K562 (cell line): ENCODE data around the gene CLDND2. TPM values are rescaled to one million over a fixed set of nuclear protein-coding genes. Genes with fewer than 3 reads are reported as not detected.

Source experiments
- KLF13 ChIP-seq: fragments of 450-650 bp; IDR thresholded peaks from 2 replicates; pipeline ENCODE4 v1.6.1; 2016; ENCODE audit warnings: missing genetic modification characterization, low read depth, mild to moderate bottlenecking, missing compliant biosample characterization, moderate library complexity, borderline replicate concordance
- NCOA6 ChIP-seq: fragments of 450-650 bp; IDR thresholded peaks from 2 replicates; pipeline ENCODE4 v1.6.1; 2017; ENCODE audit warnings: mild to moderate bottlenecking
- OTX1 ChIP-seq: fragments of 450-650 bp; formaldehyde crosslinking; IDR thresholded peaks from 2 replicates; pipeline ENCODE4 v1.4.0; 2022; ENCODE audit warnings: mild to moderate bottlenecking
- SRSF1 ChIP-seq: fragments of 200-400 bp; formaldehyde crosslinking; IDR thresholded peaks from 2 replicates; pipeline ENCODE4 v1.6.1; 2017; ENCODE audit warnings: mild to moderate bottlenecking, low read depth, low read length, moderate library complexity
- STAT5B ChIP-seq: fragments of 250-450 bp; sonication (Bioruptor Pico); IDR thresholded peaks from 2 replicates; pipeline ENCODE4 v1.8.0; 2021; ENCODE audit warnings: mild to moderate bottlenecking, inconsistent platforms
- YY1 ChIP-seq, 3 experiments: IDR thresholded peaks; 2 replicates each; pipeline ENCODE4 v1.6.1; 2011; ENCODE audit warnings: low read length in 2 of 3, mild to moderate bottlenecking in 2 of 3, moderate library complexity in 2 of 3, borderline replicate concordance in 1 of 3, control low read depth in 1 of 3, low read depth in 1 of 3; ENCODE audit not compliant: insufficient read depth in 3 of 3, insufficient replicate concordance in 2 of 3, control insufficient read depth in 1 of 3, insufficient read length in 1 of 3; ENCODE audit errors: extremely low read depth in 1 of 3
- ZBTB8A ChIP-seq: fragments of 450-650 bp; IDR thresholded peaks from 2 replicates; pipeline ENCODE4 v1.6.1; 2018; ENCODE audit warnings: mild to moderate bottlenecking, moderate library complexity; ENCODE audit not compliant: partially characterized antibody
- ZC3H11A ChIP-seq: IDR thresholded peaks from 2 replicates; pipeline ENCODE4 v1.6.1; 2012; ENCODE audit warnings: low read depth, low read length, improper control_type of control experiment
- ZNF384 ChIP-seq: IDR thresholded peaks from 2 replicates; pipeline ENCODE4 v1.6.1; 2012; ENCODE audit warnings: low read depth, low read length, improper control_type of control experiment
- ZNF57 ChIP-seq: fragments of 450-650 bp; formaldehyde crosslinking; IDR thresholded peaks from 2 replicates; pipeline ENCODE4 v1.4.0; 2020; ENCODE audit warnings: mild to moderate bottlenecking, moderate library complexity
- polyA plus RNA-seq, 8 experiments: library from polyadenylated mRNA; depleted of rRNA in 4 of 8; stranded (reverse) in 5 of 8; unstranded in 3 of 8; fragments of >200 nt; fragmentation: Nextera tagmentation in 2 of 8; fragmentation: Illumina TruSeq in 1 of 8; extraction: Ambion mirVana in 2 of 8; extraction: Trizol in 1 of 8; gene quantifications; 2 replicates each; pipeline versions ENCODE4 v1.2.1 to v1.2.3, GENCODE V29; 2011 to 2014; ENCODE audit warnings: inconsistent platforms in 1 of 8, missing spikeins in 1 of 8
- total RNA-seq, 7 experiments: library from RNA; depleted of rRNA in 6 of 7; stranded (reverse); fragments of >200 nt in 6 of 7; fragmentation: Illumina TruSeq in 2 of 7; extraction: Trizol in 2 of 7; gene quantifications; 2 replicates each; pipeline versions ENCODE4 v1.2.1 to v1.2.3, GENCODE V29; 2011 to 2021; ENCODE audit warnings: low replicate concordance in 1 of 7
- TF ChIP-seq, protein P1 (sequence below): fragments of 450-650 bp; IDR thresholded peaks from 2 replicates; pipeline ENCODE4 v1.6.1; 2017; ENCODE audit warnings: mild to moderate bottlenecking, moderate library complexity
- TF ChIP-seq, protein P2 (sequence below): fragments of 250-450 bp; sonication (Bioruptor Pico); IDR thresholded peaks from 2 replicates; pipeline ENCODE4 v1.8.0; 2022; ENCODE audit warnings: inconsistent platforms, mild to moderate bottlenecking, moderate library complexity, borderline replicate concordance
- TF ChIP-seq, protein P3 (sequence below): IDR thresholded peaks from 2 replicates; pipeline ENCODE4 v1.6.1; 2011; ENCODE audit warnings: borderline replicate concordance, low read depth, mild to moderate bottlenecking, moderate library complexity, low read length; ENCODE audit not compliant: insufficient read depth, poor library complexity, severe bottlenecking
- TF ChIP-seq, protein P4 (sequence below): fragments of 200-800 bp; sonication (Bioruptor generic); IDR thresholded peaks from 2 replicates; pipeline ENCODE4 v1.6.1; 2017; ENCODE audit warnings: missing genetic modification characterization, missing compliant biosample characterization
- TF ChIP-seq, protein P5 (sequence below): fragments of 250-450 bp; sonication (Bioruptor Pico); IDR thresholded peaks from 2 replicates; pipeline ENCODE4 v1.5.0; 2022; ENCODE audit warnings: mild to moderate bottlenecking

Gene CLDND2
- total and polyA plus RNA-seq, 9 of the 15 experiments (the other 6 are each of a cell fraction or from before 2014, with no cell fraction given), result 0.45 to 4.0 (median 1.2) TPM; not detected in 3

DNA sequence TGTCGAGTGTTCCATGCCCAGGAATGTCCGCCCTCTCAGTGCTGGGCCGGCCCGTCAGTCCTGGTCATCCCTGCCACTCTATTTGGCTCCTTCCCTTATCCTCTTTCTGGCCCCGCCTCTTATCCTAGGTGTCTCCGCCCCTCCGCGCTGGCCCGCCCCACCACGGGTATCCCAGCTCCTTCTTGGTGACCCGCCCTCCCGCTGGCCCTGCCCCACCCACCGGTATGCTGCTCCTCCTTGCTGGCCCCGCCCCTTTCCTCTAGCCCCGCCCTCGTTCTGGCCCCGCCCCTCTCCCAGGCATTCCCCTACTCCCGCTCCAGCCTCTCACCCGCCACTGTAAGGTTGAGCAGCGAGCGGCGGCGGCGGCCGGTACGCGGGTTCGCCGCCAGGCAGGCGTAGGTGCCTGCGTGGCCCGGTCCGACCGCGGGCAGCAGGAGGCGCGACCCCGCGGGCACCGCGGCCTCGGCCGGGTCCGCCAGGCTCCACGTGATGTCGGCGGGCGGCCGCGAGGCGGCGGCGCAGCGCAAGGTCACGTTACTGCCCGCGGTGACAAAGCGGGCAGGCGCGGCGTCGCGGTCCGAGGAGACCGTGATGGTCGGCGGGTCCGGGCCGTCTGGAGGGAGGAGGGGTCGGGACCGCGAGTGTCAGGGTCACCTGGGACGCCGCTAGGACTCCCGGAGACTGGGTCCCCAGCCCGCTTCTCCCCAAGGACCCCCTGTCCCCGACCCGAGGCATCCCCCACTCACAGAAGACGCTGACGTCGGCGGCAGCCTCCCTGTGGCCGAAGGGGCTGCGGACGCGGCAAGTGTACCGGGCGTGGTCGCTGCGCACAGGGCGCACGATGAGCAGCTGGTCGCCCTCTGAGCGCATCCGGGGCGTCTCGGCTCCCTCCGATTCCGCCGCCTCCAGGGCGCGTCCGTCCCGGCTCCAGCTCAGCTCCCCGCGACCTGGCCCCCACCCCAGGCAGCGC is 28.8 kb downstream of the CLDND2 start (continued):
- TF ChIP-seq, protein P1, sequence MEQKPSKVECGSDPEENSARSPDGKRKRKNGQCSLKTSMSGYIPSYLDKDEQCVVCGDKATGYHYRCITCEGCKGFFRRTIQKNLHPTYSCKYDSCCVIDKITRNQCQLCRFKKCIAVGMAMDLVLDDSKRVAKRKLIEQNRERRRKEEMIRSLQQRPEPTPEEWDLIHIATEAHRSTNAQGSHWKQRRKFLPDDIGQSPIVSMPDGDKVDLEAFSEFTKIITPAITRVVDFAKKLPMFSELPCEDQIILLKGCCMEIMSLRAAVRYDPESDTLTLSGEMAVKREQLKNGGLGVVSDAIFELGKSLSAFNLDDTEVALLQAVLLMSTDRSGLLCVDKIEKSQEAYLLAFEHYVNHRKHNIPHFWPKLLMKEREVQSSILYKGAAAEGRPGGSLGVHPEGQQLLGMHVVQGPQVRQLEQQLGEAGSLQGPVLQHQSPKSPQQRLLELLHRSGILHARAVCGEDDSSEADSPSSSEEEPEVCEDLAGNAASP, result no peak
- peak; percentile 62 for TF ChIP-seq NCOA6
- TF ChIP-seq ZNF57 (CRISPR knock-in tag), result no peak
- TF ChIP-seq ZBTB8A, result no peak
- TF ChIP-seq ZC3H11A, result no peak
- TF ChIP-seq STAT5B (CRISPR knock-in tag), result no peak
- TF ChIP-seq, protein P2, sequence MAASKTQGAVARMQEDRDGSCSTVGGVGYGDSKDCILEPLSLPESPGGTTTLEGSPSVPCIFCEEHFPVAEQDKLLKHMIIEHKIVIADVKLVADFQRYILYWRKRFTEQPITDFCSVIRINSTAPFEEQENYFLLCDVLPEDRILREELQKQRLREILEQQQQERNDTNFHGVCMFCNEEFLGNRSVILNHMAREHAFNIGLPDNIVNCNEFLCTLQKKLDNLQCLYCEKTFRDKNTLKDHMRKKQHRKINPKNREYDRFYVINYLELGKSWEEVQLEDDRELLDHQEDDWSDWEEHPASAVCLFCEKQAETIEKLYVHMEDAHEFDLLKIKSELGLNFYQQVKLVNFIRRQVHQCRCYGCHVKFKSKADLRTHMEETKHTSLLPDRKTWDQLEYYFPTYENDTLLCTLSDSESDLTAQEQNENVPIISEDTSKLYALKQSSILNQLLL (CRISPR knock-in tag), result no peak
- peak in 1 of 3 experiments; percentile 67 for TF ChIP-seq YY1 (IDR thresholded peaks at IDR 0.05; ENCODE audit: borderline replicate concordance in 1 of 3, control insufficient read depth in 1 of 3, extremely low read depth in 1 of 3, insufficient read depth in 3 of 3, insufficient read length in 1 of 3, insufficient replicate concordance in 2 of 3, low read depth in 1 of 3, low read length in 2 of 3)
- TF ChIP-seq, protein P3, sequence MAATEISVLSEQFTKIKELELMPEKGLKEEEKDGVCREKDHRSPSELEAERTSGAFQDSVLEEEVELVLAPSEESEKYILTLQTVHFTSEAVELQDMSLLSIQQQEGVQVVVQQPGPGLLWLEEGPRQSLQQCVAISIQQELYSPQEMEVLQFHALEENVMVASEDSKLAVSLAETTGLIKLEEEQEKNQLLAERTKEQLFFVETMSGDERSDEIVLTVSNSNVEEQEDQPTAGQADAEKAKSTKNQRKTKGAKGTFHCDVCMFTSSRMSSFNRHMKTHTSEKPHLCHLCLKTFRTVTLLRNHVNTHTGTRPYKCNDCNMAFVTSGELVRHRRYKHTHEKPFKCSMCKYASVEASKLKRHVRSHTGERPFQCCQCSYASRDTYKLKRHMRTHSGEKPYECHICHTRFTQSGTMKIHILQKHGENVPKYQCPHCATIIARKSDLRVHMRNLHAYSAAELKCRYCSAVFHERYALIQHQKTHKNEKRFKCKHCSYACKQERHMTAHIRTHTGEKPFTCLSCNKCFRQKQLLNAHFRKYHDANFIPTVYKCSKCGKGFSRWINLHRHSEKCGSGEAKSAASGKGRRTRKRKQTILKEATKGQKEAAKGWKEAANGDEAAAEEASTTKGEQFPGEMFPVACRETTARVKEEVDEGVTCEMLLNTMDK, result peak; percentile 83
- TF ChIP-seq ZNF384, result no peak
- TF ChIP-seq KLF13 (tag), result no peak
- TF ChIP-seq, protein P4, sequence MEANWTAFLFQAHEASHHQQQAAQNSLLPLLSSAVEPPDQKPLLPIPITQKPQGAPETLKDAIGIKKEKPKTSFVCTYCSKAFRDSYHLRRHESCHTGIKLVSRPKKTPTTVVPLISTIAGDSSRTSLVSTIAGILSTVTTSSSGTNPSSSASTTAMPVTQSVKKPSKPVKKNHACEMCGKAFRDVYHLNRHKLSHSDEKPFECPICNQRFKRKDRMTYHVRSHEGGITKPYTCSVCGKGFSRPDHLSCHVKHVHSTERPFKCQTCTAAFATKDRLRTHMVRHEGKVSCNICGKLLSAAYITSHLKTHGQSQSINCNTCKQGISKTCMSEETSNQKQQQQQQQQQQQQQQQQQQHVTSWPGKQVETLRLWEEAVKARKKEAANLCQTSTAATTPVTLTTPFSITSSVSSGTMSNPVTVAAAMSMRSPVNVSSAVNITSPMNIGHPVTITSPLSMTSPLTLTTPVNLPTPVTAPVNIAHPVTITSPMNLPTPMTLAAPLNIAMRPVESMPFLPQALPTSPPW (CRISPR knock-in tag), result peak; percentile 71
- TF ChIP-seq, protein P5, sequence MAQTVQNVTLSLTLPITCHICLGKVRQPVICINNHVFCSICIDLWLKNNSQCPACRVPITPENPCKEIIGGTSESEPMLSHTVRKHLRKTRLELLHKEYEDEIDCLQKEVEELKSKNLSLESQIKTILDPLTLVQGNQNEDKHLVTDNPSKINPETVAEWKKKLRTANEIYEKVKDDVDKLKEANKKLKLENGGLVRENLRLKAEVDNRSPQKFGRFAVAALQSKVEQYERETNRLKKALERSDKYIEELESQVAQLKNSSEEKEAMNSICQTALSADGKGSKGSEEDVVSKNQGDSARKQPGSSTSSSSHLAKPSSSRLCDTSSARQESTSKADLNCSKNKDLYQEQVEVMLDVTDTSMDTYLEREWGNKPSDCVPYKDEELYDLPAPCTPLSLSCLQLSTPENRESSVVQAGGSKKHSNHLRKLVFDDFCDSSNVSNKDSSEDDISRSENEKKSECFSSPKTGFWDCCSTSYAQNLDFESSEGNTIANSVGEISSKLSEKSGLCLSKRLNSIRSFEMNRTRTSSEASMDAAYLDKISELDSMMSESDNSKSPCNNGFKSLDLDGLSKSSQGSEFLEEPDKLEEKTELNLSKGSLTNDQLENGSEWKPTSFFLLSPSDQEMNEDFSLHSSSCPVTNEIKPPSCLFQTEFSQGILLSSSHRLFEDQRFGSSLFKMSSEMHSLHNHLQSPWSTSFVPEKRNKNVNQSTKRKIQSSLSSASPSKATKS, result no peak
- TF ChIP-seq OTX1 (CRISPR knock-in tag), result no peak
- no peak for TF ChIP-seq SRSF1
